ENCODE results near the gene BNIP3.

DNA sequence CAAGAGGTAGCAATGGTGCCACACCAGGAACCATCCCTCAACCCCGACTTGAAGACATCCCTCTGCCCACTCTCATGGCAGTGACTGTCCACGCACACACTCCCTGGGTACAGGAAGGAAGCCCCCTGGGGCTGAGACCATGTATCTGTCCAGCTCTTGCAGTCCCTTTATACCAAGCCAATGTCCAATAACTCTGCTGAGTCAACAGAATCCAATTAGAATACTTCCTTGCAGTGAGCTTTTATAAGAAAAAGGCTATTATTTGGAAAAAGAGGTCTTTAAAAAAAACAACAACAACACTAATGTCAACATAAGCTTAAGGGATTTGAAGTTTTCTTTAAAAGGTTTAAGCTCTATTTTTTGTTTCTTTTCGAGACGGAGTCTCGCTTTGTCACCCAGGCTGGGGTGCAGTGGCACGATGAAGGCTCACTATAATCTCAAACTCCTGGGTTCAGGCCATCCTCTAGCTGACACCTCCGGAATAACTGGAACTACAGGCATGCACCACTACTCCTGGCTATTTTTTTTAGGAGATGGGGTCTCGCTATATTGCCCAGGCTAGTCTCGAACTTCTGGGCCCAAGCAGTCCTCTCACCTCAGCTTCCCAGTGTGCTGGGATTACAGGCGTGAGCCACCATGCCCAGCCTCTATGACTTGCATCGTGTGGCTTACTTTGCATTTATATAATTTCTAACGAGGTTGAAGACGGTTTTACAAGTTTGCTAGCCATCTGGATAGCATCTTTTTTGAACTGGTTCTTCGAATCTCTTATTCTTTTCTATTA lies 7.5 kb downstream of the BNIP3 start:
- TF ChIP-seq POLR2A (IDR thresholded peaks at IDR 0.05): no peak
- TF ChIP-seq, protein P1, sequence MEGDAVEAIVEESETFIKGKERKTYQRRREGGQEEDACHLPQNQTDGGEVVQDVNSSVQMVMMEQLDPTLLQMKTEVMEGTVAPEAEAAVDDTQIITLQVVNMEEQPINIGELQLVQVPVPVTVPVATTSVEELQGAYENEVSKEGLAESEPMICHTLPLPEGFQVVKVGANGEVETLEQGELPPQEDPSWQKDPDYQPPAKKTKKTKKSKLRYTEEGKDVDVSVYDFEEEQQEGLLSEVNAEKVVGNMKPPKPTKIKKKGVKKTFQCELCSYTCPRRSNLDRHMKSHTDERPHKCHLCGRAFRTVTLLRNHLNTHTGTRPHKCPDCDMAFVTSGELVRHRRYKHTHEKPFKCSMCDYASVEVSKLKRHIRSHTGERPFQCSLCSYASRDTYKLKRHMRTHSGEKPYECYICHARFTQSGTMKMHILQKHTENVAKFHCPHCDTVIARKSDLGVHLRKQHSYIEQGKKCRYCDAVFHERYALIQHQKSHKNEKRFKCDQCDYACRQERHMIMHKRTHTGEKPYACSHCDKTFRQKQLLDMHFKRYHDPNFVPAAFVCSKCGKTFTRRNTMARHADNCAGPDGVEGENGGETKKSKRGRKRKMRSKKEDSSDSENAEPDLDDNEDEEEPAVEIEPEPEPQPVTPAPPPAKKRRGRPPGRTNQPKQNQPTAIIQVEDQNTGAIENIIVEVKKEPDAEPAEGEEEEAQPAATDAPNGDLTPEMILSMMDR (IDR thresholded peaks at IDR 0.05): no peak

All from testis (tissue), 2 donors.